ENCODE results near the gene KITLG. TPM values are rescaled to one million over a fixed set of nuclear protein-coding genes. Genes with fewer than 3 reads are reported as not detected.

KITLG gene
- total RNA-seq, 1 experiment from 2014 or later, result 4.6 TPM

DNA sequence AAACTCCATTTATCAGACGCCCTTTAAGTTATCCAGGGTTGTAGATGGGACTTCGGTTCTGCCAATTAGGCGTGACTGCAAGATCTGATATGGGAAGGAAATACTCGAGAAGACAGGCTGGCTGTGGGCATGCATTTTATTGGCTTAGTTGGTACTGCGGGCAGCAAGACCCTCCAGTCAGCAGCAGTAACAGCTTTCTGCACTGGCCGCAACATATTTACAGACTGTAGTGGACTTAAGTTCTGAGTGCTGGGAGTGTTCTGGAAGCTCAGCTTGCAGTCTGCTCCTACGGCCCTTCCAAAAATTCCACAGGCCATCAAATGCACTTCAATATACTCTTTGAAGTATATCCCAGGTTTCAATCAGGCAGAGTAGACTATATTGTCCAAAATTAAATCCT lies 21.1 kb downstream of the KITLG start:
- ChIA-PET POLR2A (ENCODE audit: low non-redundant PET) (no interaction called here), CTCF (no interaction called here)
- no TSS peak for BruUV-seq (replicated peaks)
- no peaks in the 10 kb centered on the region for H3K27me3 ChIP-seq (replicated peaks; ENCODE audit: insufficient read depth, low read depth, low read length, poor library complexity)
- H3K36me3 ChIP-seq (ENCODE audit: insufficient read depth, low read length, poor library complexity, severe bottlenecking), result no peaks in the 10 kb centered on the region
- no peaks in the 10 kb centered on the region for H3K9me3 ChIP-seq (ENCODE audit: low read depth, low read length, poor library complexity, severe bottlenecking)
- DNase-seq (ENCODE audit: low spot score), result no peak
- no peak overlapping the region for H3K4me3 ChIP-seq (ENCODE audit: low read depth, low read length, poor library complexity, severe bottlenecking)
- TF ChIP-seq EZH2 (IDR thresholded peaks at IDR 0.05; ENCODE audit: borderline replicate concordance, low read depth, low read length, poor library complexity, severe bottlenecking) (no peak), CTCF (conservative IDR thresholded peaks at IDR 0.05; ENCODE audit: low read depth, low read length) (no peak)
- intact Hi-C loops (cut with micrococcal nuclease; ENCODE audit: unreplicated experiment), result no loop called here
- no peak overlapping the region for H3K27ac ChIP-seq (ENCODE audit: low read depth, low read length, poor library complexity, severe bottlenecking)
- H3K4me1 ChIP-seq (ENCODE audit: insufficient read depth, low read length, poor library complexity, severe bottlenecking), result peaks cover 12% of the 10 kb centered on the region

DNA sequence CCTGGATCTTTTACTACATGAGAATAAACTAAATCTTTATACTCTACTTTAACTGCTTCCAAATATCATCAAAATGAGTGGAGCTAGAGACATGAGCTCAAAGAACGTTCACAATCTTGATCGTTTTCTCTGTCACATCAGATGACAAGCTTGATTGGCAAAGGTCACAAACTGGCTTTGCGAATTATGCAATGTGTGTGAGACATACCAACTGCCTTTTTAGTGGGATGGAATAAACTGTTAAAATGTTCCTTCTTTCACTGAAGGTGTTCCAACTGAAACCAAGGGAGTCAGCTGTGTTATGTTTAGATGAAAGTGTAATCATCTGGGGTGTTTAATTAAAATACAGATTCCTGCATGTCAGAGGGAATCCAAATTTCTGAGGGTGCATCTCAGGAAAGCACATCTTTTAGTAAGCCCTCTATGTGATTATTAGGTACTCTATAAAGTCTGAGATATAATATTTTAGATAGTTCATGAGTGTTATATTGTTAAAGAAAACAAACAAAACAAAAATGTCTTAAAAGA lies 21.9 kb downstream of the KITLG start:
- Histone ChIP-seq H3K36me3 (ENCODE audit: insufficient read depth, low read length, poor library complexity, severe bottlenecking) (no peaks in the 10 kb centered on the region), H3K4me3 (ENCODE audit: low read depth, low read length, poor library complexity, severe bottlenecking) (no peak overlapping the region), H3K27ac (ENCODE audit: low read depth, low read length, poor library complexity, severe bottlenecking) (no peak overlapping the region), H3K9me3 (ENCODE audit: low read depth, low read length, poor library complexity, severe bottlenecking) (no peaks in the 10 kb centered on the region), H3K4me1 (ENCODE audit: insufficient read depth, low read length, poor library complexity, severe bottlenecking) (peaks cover 16% of the 10 kb centered on the region), H3K27me3 (replicated peaks; ENCODE audit: insufficient read depth, low read depth, low read length, poor library complexity) (no peaks in the 10 kb centered on the region)
- no TSS peak for BruUV-seq (replicated peaks)
- no peak for DNase-seq (ENCODE audit: low spot score)
- TF ChIP-seq CTCF (conservative IDR thresholded peaks at IDR 0.05; ENCODE audit: low read depth, low read length) (no peak), EZH2 (IDR thresholded peaks at IDR 0.05; ENCODE audit: borderline replicate concordance, low read depth, low read length, poor library complexity, severe bottlenecking) (no peak)
- ChIA-PET CTCF (no interaction called here), POLR2A (ENCODE audit: low non-redundant PET) (no interaction called here)
- intact Hi-C loops (cut with micrococcal nuclease; ENCODE audit: unreplicated experiment), result no loop called here

DNA sequence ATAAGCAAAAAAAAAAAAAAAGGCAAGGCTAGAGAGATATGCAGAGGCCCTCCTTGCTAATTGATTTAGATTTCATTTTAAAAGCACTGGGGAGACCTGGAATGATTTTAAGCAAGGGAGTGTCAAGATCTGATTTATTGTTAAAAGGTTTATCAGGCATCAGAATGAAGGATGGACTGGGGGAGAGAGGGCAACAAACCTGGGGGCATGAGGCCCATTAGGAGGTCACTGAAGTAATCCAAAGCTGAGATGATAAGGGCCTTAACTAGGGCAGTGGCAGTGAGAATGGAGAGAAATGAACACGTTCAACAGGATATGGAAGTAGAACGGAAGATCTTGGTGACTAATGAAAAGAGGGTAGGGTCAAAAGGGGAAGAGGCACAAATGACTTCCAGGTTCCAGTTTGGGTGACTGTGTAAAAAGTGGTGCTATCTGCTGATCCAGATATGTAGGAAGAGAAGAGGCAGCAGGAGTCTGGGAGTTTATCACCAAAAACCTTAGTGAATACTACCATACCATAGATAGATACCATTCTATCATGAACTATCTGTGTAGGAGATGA lies 24.0 kb downstream of the KITLG start:
- DNase-seq (ENCODE audit: low spot score), result no peak
- Histone ChIP-seq H3K9me3 (ENCODE audit: low read depth, low read length, poor library complexity, severe bottlenecking) (no peaks in the 10 kb centered on the region), H3K36me3 (ENCODE audit: insufficient read depth, low read length, poor library complexity, severe bottlenecking) (no peaks in the 10 kb centered on the region), H3K4me3 (ENCODE audit: low read depth, low read length, poor library complexity, severe bottlenecking) (no peak overlapping the region), H3K4me1 (ENCODE audit: insufficient read depth, low read length, poor library complexity, severe bottlenecking) (peaks cover 20% of the 10 kb centered on the region), H3K27ac (ENCODE audit: low read depth, low read length, poor library complexity, severe bottlenecking) (no peak overlapping the region), H3K27me3 (replicated peaks; ENCODE audit: insufficient read depth, low read depth, low read length, poor library complexity) (no peaks in the 10 kb centered on the region)
- intact Hi-C loops (cut with micrococcal nuclease; ENCODE audit: unreplicated experiment), result no loop called here
- ChIA-PET POLR2A (ENCODE audit: low non-redundant PET) (no interaction called here), CTCF (no interaction called here)
- TF ChIP-seq EZH2 (IDR thresholded peaks at IDR 0.05; ENCODE audit: borderline replicate concordance, low read depth, low read length, poor library complexity, severe bottlenecking), result no peak
- no peak for TF ChIP-seq CTCF (conservative IDR thresholded peaks at IDR 0.05; ENCODE audit: low read depth, low read length)
- no TSS peak for BruUV-seq (replicated peaks)
